ENCODE measurements around the gene DMRTB1.

The DMRTB1 gene

DNA sequence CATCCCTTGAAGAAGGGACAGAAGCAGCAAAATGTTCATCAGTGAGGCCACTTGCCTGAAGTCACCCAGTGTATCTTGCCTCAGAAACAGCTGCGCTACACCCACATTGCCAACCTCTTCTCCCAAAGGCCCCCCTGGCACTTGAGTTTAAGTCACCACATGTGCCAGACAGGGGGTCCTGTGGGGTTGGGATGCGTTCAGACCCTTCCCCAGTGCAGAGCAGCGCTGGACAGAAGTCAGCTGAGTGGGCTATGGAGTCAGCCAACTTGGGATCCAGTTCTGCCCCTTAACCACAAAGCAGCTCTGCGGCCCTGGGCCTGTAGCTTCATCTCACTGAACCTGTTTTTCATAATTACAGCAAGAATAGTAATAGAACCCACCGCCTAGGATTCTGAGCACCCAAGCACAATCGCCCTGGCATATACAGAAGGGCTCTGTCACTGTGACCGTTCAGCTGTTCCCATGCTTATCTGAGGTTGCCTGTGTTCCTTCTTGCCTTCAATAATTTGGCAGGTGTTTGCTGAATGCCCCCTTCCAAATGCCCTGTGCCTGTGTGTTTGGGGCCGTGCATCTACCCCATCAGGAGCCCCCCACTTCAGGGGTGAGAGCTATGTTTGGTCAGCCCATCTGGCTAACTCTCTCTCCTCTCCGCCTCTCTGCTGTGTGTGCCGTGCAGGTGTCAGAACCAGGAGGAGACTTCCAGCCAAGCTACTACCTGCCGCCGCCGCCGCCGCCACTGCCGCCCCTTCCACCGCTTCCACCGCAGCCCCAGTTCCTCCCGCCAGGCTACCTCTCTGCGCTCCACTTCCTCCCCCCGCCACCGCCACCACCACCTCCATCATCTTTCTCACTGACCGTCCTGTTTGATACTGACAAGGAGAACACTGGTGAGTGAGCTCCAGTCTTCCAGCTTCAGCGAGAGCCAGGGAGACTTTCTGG, 5.0 kb downstream of the DMRTB1 start:
- DNase-seq (ENCODE audit: low read depth) = no peak

DNA sequence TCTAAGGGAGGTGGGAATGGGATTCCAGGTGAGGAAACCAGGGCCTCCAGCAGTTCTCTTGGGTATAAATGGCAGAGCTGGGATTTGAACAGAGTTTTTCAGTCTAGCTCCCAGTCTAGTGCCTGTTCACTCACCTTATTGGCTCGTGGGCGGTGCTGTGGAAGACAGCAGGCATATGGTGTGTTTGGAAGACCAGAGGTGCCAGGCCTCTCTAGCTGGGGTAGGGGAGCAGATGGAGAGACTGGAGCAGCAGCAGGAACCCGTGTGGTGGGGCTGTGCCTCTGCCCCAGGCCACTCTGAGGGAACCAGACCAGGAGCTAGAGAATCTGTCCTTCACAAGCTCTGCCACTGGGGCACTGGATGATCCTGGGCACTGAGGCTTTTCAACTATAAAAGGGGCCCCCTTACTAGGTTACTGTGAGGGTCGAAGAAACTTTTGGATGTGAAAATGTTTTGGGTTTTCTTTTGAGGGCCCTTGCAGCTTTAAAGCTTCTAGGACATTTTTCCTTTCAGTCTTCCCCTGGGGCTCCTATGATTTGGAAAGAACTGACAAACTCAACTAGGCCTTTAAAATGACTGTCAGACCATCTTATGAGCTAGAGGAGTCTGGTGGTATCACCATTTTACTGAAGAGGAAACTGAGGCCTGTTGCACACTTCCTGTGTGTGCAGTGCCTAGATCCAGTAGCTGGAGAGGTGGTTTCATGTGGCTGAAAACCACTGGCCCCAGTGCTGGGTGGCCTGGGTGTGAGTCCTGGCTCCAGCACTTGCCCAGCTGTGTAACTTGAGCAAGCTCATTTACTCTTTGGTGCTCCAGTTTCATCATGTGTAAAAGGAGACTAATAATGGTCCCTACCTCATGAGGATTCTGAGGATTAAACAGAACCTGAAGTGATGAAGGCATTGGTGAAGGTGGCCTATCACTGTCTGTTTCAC, 6.1 kb downstream of the DMRTB1 start:
- DNase-seq (ENCODE audit: low read depth) = no peak

DNA sequence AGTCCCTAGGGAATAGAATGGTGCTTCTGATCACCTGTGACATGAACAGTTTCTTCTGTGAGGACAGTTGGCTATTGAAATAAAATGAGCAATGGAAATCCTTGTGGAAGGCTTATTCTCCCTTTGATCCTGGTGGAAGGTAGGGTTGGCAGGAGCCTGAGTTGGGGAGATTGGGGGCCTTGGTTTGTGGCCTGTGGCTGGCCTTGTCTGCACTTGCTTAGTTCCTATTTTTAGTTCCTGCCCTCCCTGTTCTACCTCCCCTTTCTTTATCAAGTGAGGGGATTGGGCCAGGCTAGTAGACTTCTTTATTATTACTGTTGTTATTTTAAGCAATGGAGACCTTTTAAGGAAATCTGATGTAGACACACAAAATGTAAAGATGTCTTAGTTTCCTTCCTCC, 8.2 kb downstream of the DMRTB1 start:
- DNase-seq (ENCODE audit: low read depth) = no peak

- DNase-seq (ENCODE audit: low read depth) = no peak
These were observed 9.2 kb downstream of the DMRTB1 start for GRCh38 chr1:53468374-53468773.

- DNase-seq (ENCODE audit: low read depth) = no peak
These were observed 10.2 kb downstream of the DMRTB1 start for GRCh38 chr1:53469373-53469772.

GRCh38 chr1:53470155-53470554, 11.0 kb downstream of the DMRTB1 start:
- no peak for DNase-seq (ENCODE audit: low read depth)

GRCh38 chr1:53470584-53470983, 11.4 kb downstream of the DMRTB1 start:
- DNase-seq (ENCODE audit: low read depth) = no peak

GRCh38 chr1:53471000-53471399, 11.8 kb downstream of the DMRTB1 start:
- no peak for DNase-seq (ENCODE audit: low read depth)

DNA sequence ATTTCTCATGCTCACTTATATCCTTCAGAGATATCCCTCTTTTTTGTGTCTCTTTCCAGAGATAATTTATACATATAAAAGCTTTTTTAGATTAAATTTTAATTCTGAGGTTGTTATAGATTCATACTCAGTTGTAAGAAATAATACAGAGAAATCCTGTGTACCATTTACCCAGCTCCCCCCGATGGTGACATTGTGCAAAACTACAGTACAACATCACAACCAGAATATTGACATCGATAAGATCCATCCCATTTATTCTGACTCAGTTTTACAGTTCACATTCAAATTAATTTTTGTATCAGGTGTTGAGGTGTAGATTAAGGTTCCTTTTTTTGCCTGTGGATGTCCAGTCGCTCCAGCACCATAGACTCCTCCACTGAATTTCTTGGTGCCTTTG, 14.3 kb downstream of the DMRTB1 start:
- no peak for DNase-seq (ENCODE audit: low read depth)

DNA sequence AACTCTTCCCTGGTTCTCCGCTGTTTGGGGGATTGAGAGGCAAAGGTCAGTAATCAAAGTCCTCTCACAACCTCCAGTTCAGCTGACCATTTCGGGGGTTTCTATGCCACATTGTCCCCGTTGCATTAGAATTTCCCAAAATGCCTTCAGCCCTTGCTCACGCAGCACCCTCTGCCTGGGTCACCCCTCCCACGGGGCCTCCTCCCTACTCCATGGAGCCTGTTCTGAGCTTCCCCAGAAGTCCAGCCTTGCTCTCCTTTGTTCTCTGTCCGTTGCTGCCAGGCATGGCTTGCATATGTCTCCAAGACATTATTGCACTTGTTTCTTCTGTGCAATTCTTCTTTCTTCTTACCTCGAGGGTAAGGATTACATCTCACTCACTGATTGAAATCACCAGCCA, 16.5 kb downstream of the DMRTB1 start:
- DNase-seq (ENCODE audit: low read depth) = no peak

- no peak for DNase-seq (ENCODE audit: low read depth)
These were observed 17.4 kb downstream of the DMRTB1 start for GRCh38 chr1:53476579-53476978.

- no peak for DNase-seq (ENCODE audit: low read depth)
These were observed 18.7 kb downstream of the DMRTB1 start for GRCh38 chr1:53477651-53478501.

GRCh38 chr1:53478502-53478818, 19.3 kb downstream of the DMRTB1 start:
- DNase-seq (ENCODE audit: low read depth) = no peak

GRCh38 chr1:53480678-53481077, 21.5 kb downstream of the DMRTB1 start:
- DNase-seq (ENCODE audit: low read depth) = no peak

DNA sequence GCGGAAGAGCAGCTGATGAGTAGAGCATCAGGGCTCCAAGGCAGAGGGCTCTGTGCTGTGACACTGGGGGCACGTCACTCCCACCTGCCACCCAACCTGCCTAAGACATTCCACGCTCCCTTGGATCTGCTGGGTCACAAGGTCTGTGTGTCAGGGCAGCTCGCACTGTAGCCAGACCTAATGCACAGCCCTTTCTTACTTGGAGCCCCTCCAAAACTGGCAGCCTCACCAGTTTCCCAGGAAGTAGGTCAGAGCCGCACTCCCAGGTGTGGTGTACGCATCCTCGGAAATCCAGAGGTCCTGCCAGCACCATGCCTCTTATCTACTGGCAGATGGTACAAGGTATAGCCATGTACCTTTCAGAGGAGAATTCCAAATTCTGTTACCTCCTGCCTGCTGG, 22.3 kb downstream of the DMRTB1 start:
- no peak for DNase-seq (ENCODE audit: low read depth)

DNA sequence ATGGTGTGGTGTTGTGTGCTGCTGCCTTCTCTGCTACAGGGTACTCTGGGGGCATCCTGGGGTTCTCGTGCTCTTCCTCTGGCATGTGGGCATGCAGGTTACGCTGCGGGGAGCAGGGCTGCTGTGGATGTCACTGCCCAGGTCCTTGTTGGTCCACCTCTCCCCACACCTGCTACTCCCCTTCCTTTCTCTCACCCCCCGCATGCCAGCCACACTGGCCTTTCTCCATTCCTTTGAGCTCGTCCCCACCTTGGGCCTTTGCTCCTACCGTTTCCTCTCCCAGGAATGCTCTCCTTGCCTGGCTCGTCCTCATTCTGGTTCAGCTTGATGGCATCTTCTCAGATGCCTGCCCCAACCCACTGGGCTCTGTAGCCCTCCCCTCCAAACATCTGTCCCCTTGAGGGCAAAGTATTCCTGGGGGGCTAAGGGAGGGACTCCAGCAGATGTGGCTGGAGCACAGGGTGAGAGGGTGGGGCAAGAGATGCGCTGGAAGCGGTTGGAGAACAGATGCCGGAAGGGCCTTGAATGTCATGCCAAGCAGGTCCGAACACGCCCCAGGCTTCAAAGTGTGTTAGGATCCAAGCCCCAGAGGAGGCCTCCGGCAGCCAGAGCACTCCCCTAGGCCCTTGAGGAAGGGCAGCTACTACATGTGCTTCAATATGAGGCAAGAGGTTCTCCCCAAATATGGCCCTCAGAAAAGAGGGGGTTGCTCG, 23.4 kb downstream of the DMRTB1 start:
- no peak for DNase-seq (ENCODE audit: low read depth)

- DNase-seq (ENCODE audit: low read depth) = no peak
These were observed 24.0 kb downstream of the DMRTB1 start for GRCh38 chr1:53483170-53483569.

GRCh38 chr1:53483656-53484055, 24.5 kb downstream of the DMRTB1 start:
- DNase-seq (ENCODE audit: low read depth) = no peak

- DNase-seq (ENCODE audit: low read depth) = no peak
These were observed 25.7 kb downstream of the DMRTB1 start for GRCh38 chr1:53484705-53485477.
